Right kidney (tissue), 1 donor: ENCODE results near the gene LRRC3.

Source experiments
- DNase-seq: peaks from one replicate; pipeline ENCODE4 v3.0.0-alpha.2; 2016

Gene LRRC3

DNA sequence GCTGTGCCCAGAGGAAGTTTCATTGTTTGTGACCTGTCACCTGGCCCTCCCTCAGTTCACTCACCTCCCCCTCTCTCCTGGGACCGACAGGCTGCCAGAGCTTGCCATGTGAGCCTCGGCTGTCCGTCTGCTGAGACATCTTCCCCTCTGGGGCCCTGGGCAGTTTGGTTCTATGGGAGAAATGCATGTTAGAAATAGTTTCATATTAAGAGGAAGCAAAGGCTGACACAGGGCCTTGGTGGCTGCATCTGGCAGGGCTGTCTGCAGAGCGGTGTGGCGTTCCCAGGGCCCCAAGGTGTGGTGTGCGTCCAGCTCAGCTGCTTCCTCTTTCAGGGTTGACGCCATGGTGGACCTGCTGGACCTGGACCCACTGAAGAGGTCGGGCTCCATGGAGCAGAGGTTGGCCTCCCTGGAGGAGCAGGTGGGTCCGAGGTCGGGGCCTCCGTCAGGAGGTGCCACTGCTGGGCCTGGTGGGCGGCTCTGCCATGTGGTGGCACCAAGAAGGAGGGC, 31.9 kb upstream of the LRRC3 start:
- no peak for DNase-seq

DNA sequence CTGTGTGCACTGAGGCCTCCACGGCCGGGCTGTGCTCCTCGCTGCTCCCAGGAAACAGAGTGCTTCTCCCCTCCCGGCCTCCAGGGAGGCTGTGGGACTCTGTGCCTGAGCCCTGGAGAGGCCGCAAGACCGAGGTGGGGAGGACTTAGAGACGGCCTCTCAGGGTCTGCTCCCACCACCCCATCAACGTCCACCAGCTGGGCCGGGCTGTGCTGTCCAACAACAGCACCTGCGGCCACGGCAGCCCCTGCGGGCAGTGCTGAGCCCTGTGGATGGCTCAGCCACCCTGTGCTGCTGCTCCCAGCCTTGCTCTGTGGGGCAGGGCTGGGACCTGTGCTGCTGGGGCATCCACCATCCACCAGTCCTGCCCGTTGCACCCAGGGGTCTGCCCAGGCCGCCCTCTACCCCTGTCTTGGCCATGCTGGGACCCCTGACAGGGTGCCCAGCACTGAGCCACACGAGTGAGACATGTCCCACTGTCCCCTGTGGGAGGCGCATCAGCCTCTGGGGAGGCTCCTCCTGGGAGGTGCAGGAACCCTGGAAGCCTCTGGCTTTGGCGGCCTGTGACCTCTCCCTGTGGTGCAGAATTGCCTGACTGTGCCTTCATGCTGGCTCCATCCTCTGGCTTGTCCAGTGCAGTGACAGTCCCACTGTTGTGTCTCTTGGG, 31.2 kb upstream of the LRRC3 start:
- no peak for DNase-seq

DNA sequence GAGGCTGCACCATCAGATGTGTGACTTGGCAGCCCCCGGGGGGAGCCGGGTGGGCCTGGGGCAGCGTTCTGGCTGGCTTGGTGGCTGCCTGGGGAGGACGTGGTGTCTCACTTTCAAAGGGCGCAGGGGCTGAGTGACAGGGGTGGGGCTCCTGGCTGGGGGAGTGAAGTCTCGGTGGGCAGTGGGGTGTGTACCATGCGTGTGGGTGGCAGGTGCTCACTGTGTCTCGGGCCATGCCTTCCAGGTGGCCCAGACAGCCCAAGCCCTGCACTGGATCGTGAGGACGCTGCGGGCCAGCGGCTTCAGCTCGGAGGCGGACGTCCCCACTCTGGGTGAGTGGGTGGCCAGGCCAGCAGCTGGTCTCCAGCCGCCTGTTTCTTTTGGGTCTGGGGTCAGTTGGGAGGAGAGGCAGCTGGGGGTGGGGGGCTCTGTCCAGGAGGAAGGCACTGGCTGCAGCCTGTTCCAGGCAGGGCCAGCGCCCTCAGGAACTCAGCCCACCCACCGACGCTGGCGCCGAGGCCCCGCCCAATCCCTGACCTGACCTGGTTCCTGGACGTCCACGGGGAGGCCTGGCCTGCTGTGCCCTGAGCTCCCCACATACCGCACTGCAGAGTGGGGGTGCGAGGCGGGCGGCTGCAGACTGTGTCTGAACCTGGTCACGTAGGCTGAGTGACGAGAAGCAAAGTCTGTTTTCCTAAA, 30.6 kb upstream of the LRRC3 start:
- DNase-seq = no peak

DNA sequence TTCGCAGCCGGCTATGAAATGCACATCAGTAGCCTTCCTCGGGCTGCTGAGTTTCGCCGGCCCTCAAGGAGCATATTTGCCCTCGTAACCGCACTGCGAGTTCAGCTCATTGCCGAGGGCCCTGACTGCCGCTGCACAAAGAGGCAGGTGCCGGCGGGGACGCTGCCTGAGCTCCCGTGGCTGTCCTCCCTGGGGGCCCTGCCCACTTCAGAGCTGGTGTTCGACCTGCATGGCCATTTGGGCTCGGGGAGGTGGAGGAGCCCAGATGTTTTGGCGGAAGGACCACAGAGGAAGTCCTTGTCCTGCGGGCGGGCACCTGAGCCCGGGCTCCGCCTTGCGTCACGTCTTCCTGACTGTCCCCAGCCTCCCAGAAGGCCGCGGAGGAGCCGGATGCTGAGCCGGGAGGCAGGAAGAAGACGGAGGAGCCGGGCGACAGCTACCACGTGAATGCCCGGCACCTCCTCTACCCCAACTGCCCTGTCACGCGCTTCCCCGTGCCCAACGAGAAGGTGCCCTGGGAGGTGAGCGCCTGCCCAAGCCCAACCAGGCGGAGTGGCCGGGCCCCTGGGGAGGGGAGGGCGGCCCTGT, 29.9 kb upstream of the LRRC3 start:
- DNase-seq = no peak

DNA sequence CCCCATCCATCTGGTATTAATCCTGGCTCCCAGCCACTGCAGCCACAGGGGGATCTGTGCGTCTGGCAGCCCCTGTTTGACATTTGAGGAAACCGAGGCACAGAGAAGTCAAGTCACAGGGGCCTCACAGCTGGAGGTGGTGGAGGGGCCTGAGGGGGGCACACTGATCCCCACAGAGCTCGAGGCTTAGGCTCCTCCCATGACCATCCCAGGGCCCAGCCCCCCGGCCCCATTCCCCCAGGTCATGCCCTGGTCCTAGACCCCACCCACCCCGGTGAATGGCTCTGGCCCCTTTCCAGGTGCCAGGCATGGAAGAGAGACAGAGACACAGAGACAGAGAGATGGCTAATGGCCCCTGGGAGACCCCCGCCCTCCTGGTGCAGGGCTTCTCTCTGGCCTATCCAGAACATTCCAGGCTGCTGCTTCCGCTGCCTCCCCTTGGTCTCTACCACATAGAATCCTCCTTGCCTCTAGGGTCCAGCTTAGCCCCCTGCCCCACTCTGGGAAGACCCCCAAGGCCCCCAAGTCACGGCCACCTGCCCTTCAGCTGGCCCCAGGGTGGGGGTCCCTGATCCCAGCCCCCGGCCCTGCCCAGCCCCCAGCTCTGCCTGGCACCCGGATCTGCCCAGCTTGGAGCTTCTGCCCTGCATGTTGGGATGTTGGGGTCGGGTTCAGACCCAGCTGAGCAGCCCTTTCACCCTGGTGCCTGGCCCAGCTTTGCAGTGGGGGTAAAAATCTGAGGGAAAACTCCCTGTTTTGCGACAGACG, 29.2 kb upstream of the LRRC3 start:
- no peak for DNase-seq

DNA sequence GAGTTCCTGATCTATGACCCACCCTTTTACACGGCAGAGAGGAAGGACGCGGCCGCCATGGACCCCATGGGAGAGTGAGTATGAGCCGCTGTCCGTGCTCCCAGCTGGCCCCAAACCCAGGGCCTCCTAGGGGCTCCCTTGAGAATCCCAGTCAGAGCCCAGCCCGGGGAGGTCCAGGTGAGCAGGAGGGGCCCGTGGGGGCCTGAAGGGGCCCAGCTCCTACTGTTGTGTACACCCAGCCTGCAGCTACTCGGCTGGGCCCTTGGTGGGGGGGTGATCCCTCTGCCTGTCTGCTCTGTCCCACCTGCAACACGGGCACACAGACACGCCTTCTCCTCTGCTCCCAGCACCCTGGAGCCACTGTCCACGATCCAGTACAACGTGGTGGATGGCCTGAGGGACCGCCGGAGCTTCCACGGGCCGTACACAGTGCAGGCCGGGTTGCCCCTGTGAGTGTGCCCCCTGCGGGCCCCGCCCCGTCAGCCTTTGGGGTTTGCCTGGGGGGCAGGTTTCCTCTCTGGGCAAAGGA, 28.6 kb upstream of the LRRC3 start:
- DNase-seq = no peak

DNA sequence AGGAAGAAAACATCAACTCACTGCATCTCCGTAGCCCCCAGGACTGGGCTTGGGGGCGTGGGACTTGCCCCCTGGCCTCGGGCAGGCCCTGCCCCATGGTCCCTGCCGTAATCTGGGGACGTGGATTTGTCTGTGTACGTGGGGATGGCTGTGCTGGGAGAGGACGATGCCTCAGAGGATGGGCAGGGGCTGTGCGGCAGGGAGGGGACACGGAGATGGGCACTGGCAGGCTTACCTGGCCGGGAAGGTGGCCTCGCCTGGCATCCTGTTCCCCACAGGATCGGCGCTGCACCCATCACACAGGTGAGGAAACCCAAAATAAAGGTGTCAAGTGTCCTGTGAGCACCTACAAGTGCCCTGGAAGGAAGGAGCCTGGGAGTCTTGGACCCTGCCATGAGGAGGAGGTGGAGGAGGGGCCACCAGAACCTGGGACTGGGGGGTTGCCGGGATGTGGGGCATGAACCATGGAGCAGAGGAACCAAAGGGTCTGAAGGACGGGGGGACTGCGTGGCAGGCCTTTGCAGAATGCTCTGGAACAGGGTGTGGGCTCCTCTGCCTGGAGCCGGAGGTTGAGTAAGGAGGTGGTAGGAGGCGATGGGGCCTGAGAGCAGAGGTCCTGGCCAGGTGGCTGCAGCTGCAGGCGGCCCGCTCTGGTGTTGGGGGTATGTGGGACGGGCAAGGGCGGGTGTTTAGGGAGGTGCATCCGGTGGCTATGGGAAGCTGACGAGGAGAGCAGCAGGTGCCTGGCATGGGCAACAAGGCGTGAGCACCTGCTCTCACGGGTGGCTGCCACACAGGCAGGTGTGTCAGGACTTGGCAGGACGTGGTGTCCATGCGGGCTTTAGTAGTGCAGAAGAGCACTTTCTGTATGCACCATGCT, 27.8 kb upstream of the LRRC3 start:
- DNase-seq = no peak

DNA sequence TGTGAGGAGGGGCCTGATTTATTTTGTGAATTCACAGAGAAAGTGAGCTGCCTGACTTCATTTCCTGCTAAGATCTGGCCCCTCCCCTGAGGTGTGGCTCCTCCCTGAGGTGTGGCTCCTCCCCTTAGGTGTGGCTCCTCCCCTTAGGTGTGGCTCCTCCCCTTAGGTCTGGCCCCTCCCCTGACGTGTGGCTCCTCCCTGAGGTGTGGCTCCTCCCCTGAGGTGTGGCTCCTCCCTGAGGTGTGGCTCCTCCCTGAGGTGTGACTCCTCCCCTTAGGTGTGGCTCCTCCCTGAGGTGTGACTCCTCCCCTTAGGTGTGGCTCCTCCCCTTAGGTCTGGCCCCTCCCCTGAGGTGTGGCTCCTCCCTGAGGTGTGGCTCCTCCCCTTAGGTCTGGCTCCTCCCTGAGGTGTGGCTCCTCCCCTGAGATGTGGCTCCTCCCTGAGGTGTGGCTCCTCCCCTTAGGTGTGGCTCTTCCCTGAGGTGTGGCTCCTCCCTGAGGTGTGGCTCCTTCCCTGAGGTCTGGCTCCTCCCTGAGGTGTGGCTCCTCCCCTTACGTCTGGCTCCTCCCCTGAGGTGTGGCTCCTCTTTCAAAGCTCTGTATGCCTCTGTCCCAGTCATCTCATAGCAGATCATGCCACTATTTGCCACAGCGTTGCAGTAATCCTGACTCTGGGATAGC, 26.9 kb upstream of the LRRC3 start:
- DNase-seq = no peak

DNA sequence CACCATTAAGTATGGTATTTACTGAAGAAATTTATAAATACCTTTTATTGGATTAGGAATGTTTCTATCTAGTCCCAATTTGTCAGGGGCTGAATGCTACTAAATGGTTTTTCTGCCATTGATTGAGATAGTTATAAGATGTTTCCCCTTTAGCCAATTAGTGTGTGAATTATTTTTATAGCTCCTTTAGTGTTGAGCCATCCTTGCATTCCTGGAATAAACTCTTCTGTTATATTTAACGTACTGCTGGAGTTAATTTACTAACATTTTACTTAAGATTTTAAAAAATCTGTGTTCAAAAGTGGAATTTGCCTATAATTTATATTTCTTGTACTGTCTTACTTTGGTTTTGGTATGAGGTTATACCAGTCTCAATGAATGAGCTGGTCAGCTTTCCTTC, 25.4 kb upstream of the LRRC3 start:
- DNase-seq = no peak

DNA sequence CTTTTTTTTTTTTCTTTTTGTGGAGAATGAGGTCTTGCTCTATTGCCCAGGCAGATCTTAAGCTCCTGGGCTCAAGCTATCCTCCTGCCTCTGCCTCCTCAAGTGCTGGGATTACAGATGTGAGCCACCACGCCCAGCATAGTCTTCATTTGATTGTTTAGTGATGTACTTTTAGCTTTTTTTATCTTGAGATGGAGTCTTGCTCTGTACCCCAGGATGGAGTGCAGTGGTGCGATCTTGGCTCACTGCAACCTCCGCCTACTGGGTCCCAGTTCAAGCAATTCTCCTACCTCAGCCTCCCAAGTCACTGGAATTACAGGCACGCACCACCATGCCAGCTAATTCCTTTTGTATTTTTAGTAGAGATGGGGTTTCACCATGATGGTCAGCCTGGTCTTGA, 24.0 kb upstream of the LRRC3 start:
- DNase-seq = no peak

DNA sequence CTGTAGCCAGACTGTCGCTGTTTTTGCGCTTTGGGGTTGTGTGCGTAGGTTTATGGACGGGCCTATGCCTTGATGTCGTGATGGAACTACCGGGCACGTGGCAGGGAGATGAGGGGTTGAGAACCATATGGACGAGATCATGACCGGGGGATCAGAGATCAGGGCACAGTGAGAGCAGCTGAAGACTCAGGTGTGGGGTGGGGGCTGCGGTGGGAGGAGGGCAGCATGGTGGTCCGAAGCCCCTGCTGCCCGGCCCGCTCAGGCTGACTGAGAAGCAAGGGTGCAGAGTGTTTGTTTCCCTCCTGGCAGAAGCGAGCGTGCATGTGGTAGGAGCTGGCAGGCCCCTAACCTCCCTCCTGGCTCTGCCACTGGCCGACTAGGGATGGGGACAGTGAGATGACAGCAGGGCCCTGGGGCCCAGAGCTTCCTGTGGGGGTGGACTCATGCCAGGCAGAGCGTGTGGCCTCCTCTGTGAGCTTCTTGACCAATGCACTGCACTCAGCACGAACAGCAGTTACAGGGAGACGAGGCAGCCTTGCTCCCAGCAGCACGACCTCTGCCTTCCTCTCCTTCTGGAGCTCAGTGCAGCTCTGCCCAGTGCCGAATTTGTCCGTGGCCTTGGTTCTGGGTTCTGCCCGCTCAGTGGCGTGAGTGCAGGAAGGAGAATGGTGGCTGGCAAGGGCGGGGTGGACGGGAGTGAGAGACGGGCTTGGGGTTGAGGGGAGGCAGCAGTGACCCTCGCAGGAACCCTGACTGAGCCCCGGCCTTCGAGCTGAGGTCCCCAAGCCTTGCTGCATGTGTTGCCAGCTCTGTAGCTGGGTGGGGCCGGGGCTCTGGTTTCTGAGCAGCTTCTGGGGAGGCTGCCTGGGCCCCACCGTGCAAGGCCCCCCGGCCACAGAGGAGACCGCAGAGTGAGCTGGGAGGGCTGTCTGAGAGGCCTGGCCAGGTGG, 22.2 kb upstream of the LRRC3 start:
- no peak for DNase-seq

DNA sequence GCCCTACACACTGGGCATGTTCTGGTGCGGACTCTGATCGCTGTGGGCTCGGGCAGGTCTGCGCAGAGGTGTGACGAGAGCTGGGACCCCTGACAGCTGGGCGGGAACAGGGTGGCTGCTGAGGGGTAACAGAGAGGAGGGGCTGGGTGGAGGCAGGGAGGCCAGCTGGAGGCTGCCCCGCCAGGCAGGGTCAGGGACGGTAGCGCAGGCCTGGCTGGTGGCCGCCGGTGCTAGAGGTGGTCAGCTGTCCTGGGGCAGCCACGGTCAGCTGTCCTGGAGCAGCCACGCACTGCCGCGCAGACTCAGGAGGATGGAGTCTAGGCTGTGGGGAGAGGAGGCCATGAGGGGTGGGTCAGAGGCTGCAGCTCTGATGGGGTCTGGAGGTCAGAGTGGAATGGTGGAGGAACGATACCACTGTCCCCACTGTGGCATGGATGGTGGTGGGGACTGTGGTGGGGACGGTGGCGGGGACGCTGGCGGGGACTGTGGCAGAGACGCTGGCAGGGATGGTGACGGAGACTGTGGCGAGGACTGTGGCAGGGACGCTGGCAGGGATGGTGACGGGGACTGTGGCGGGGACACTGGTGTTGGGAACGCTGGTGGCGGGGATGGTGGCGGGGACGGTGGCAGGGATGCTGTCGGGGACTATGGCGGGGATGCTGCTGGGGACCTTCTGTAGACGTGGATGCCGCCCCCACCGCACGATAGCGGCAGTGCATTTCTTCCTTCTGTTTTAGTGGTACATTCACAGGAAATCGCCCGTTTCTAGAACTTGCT, 21.3 kb upstream of the LRRC3 start:
- no peak for DNase-seq

DNA sequence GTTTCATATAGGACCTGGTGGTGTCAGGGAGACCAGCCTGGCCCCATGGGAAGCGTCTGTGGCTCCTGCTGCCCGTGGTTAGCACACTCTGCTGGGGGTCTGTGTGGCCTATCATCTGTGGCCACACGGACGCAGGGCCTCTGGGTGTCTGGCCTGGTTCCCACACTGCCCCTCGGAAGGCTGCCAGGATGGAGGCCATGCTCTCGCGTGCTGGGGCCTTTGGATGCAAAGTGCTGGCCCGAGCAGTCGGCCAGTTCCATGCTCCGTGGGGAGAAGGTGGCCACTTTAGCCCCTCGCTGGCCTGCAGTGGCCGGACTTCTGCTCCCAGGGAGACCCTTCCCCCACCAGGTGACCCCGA, 20.8 kb upstream of the LRRC3 start:
- DNase-seq = no peak

DNA sequence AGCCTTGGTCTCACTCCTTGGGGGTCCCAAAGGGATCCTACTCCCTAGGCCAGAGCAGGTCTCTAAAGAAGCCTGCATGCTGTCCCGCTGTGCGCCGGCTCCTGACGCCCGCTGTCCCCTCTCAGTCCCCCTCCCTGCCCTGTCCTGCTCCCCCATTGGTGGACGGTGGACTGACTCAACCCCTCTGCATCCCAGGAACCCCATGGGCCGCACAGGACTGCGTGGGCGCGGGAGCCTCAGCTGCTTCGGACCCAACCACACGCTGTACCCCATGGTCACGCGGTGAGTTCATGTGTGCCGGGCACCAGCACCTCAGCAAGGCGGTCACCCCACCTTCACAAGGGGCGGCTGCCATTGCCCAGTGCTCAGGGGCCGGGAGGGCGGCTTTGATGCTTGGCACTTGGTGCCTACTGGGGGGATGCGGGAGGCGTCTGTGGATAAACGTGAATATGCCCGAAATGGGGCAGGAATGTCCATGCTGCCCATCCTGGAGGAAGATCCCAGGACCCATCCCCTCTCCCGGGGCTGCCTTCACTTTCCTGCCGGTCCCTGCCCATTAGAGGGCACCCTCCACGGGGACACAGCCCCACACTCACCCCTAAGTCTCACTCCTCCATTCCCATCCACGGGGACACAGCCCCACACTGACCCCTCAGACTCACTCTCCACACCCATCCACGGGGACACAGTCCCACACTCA, 20.2 kb upstream of the LRRC3 start:
- DNase-seq = no peak

DNA sequence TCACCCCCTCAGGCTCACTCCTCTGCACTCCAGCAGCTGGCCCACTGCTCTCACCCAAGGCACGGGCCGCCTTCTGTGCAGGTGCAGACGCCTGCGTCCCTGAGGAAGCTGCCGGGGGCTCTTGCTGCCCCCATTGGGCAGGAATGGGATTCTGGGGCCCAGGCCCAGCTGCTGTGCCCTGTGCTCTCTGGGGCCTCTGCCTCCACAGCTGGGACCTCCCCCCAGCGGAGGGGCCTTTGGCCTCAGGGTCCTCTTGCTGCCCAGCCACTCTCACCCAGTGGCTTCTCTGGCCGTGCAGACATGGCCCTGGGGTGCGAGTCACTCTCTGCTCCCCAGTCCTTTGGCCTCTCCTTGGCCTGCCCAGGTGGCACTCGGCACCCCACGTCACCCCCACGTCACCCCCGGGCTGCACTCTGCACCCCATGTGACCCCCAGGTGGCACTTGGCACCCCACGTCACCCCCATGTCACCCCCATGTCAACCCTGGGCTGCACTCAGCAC, 19.1 kb upstream of the LRRC3 start:
- DNase-seq = no peak

DNA sequence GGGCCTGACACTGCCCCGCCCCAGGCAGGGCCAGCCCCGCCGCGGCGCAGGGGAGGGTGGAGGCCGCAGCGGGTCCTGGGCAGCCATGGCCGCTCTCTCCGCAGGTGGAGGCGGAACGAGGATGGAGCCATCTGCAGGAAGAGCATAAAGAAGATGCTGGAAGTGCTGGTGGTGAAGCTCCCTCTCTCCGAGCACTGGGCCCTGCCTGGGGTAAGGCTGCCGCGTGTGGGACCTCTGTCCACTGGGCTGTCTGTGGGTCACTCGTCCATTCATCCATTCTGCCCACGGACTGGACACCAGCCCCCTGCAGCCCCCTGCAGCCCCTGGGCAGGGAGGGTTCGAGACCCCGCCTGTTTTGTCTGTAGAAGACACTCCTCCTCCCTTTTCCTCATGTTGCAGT, 18.4 kb upstream of the LRRC3 start:
- no peak for DNase-seq

DNA sequence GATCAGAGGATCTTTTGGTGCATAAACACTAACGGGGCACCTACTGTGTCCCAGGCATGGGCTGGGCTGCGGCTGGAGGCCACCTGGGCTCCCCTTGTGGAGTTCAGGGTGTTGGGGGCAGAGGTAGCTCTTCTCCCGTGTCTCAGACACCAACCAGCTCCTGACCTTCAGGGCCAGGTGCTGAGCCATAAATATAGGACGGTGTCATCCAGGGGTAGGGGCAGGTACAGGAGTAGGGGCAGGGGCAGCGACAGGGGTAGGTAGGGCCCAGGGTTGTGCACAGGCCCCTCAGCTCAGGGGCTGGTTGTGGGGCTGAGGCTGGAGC, 18.0 kb upstream of the LRRC3 start:
- no peak for DNase-seq

DNA sequence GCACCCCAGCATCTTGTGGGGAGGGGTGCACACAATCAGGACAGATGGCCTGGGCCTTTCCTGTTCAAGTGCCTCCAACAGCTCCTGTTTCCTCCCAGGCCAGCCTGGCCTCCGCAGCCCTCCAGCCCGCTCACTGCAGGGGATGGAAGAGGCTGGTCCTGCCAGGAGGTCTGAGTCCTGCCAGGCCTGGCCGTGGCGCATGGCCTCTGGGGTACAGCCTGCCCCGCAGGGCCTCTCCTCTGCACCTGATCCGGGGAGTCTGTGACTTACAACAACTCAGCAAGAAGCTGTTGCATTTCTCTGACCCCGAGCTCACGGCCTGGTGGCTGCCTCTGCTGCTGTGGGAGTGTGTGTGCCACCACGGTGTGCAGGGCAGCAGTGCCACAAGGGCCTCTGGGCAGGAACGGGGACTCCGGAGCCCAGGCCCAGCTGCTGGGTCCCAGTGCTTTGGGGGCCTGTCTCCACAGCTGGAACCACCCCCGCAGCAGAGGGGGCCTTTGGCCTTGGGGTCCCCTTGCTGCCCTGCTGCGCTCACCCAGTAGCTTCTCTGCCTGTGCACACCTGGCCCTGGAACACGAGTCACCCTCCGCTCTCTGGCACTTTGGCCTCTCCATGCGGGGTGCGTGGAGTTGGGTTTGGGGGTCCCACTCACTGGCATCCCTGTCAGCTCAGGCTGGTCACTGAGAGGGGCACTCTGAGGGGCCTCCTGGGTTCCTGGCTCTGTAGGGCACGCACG, 17.4 kb upstream of the LRRC3 start:
- no peak for DNase-seq
